Stimulated activated CD4-positive, alpha-beta T cell treated with anti-CD3 and anti-CD28 coated beads, TNF-alpha, amount 100 ng/mL, for 48 hours (primary cell): ENCODE data around the gene SNX33.
"Not testable (repeated sequence)": the region's sequence is repeated elsewhere in the genome, so short reads cannot be mapped to it uniquely, and the experiment has no call there.

Experiments used
- DNase-seq, 3 donors: peaks; one replicate each; pipeline ENCODE4 v3.0.0-alpha.2; 2020; ENCODE audit warnings: low read depth in 3 of 3

The SNX33 gene

GRCh38 chr15:75647370-75648155 lies at the start of gene SNX33:
Gene SNX33 (plus strand): TSS chr15:75647912. CDS start chr15:75649103, 1,191 bp downstream.
- DNase-seq = peak; percentile 34 to 43 (median 37)

- DNase-seq = no peak
Measured at GRCh38 chr15:75598361-75598760, 49.4 kb upstream of the SNX33 start.

- no peak for DNase-seq
Measured at GRCh38 chr15:75599401-75599800, 48.3 kb upstream of the SNX33 start.

- no peak for DNase-seq
Measured at GRCh38 chr15:75606026-75606425, 41.7 kb upstream of the SNX33 start.

- no peak for DNase-seq
Measured at GRCh38 chr15:75606711-75607699, 40.7 kb upstream of the SNX33 start.

GRCh38 chr15:75616766-75617165 lies 30.9 kb upstream of the SNX33 start:
- DNase-seq = no peak

- no peak for DNase-seq
Measured at GRCh38 chr15:75620058-75620820, 27.5 kb upstream of the SNX33 start.

GRCh38 chr15:75620841-75621391 lies 26.8 kb upstream of the SNX33 start:
- no peak for DNase-seq

GRCh38 chr15:75622505-75622904 lies 25.2 kb upstream of the SNX33 start:
- DNase-seq = no peak

GRCh38 chr15:75625542-75626347 lies 22.0 kb upstream of the SNX33 start, which contains the start of gene SNUPN:
Gene SNUPN (minus strand): TSS chr15:75625725. CDS start chr15:75621051, 4,674 bp downstream.
- DNase-seq = peak; percentile 90 to 94 (median 91)

- DNase-seq = no peak
Measured at GRCh38 chr15:75631935-75632334, 15.8 kb upstream of the SNX33 start.

- not testable (repeated sequence) for DNase-seq
Measured at GRCh38 chr15:75633922-75634321, 13.8 kb upstream of the SNX33 start.

- no peak for DNase-seq
Measured at GRCh38 chr15:75636026-75636425, 11.7 kb upstream of the SNX33 start.

GRCh38 chr15:75637245-75638009 lies 10.3 kb upstream of the SNX33 start:
- DNase-seq = no peak

- DNase-seq = no peak
Measured at GRCh38 chr15:75639191-75639708, 8.5 kb upstream of the SNX33 start.

GRCh38 chr15:75639709-75640482 lies 7.8 kb upstream of the SNX33 start, which contains the start of gene IMP3:
Gene IMP3 (minus strand): TSS chr15:75640224. CDS start chr15:75640168, 56 bp downstream.
- peak; percentile 83 to 94 (median 86) for DNase-seq

GRCh38 chr15:75640483-75641178 lies 7.1 kb upstream of the SNX33 start:
- DNase-seq = peak in 1 of 3 donors; percentile 24

- no peak for DNase-seq
Measured at GRCh38 chr15:75641179-75641503, 6.6 kb upstream of the SNX33 start.
